Lower leg skin (tissue), 3 donors: Measurements from ENCODE around the gene DNAH10.

Experiments used
- POLR2A ChIP-seq, 2 donors: fragments of 450-650 bp; IDR thresholded peaks; one replicate each; pipeline ENCODE4 v1.6.1; 2016 to 2017; ENCODE audit warnings: antibody characterized with exemption in 2 of 2, mild to moderate bottlenecking in 1 of 2, moderate library complexity in 1 of 2
- TF ChIP-seq, protein P1 (sequence below), 3 donors: fragments of 450-650 bp; IDR thresholded peaks; one replicate each; pipeline ENCODE4 v1.5.1; 2016; ENCODE audit warnings: antibody characterized with exemption in 3 of 3, mild to moderate bottlenecking in 3 of 3, moderate library complexity in 2 of 3

DNA sequence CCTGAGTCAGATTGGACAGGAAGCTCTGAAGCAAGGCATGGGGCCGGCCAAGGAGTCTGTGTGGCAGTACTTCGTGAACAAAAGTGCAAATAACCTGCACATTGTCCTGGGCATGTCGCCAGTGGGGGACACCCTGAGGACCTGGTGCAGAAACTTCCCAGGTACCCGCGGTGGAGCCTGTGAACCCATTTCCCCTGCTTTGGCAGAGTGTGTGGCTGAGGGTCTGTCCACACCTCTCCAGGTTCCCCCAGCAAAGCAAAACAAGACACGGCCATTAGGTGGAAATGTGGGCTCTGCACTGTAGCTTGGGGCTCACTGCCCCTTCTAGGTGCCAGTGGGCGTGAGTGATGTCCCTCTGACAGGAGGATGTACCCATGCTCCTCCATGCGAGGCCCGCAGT lies 131.2 kb downstream of the DNAH10 start:
- TF ChIP-seq, protein P1, sequence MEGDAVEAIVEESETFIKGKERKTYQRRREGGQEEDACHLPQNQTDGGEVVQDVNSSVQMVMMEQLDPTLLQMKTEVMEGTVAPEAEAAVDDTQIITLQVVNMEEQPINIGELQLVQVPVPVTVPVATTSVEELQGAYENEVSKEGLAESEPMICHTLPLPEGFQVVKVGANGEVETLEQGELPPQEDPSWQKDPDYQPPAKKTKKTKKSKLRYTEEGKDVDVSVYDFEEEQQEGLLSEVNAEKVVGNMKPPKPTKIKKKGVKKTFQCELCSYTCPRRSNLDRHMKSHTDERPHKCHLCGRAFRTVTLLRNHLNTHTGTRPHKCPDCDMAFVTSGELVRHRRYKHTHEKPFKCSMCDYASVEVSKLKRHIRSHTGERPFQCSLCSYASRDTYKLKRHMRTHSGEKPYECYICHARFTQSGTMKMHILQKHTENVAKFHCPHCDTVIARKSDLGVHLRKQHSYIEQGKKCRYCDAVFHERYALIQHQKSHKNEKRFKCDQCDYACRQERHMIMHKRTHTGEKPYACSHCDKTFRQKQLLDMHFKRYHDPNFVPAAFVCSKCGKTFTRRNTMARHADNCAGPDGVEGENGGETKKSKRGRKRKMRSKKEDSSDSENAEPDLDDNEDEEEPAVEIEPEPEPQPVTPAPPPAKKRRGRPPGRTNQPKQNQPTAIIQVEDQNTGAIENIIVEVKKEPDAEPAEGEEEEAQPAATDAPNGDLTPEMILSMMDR (IDR thresholded peaks at IDR 0.05) = no peak
- no peak for TF ChIP-seq POLR2A (IDR thresholded peaks at IDR 0.05)
